GM23338 (cell line): ENCODE measurements around the gene SLC8A1. TPM values are rescaled to one million over a fixed set of nuclear protein-coding genes. Genes with fewer than 3 reads are reported as not detected.

Experiments used
- ATAC-seq: fragments of 200-7000 bp; cut with Tn5 transposase; 3 replicates; pipeline ENCODE4 v1.9.1; 2020
- DNase-seq: peaks from one replicate; pipeline ENCODE4 v3.0.0-alpha.2; 2015; ENCODE audit warnings: low spot score
- H2AFZ ChIP-seq: fragments of 200-600 bp; sonication (generic); 2 replicates; pipeline ENCODE4 v1.8.0; 2016; ENCODE audit warnings: antibody characterized with exemption, mild to moderate bottlenecking, moderate library complexity
- H3F3A ChIP-seq: fragments of 200-600 bp; sonication (generic); replicated peaks from 2 replicates; pipeline ENCODE4 v1.8.0; 2017; ENCODE audit warnings: antibody characterized with exemption, mixed run types, low read depth
- H3K27ac ChIP-seq: fragments of 200-600 bp; sonication (generic); 2 replicates; pipeline ENCODE4 v1.6.1; 2016; ENCODE audit warnings: low read depth
- H3K27me3 ChIP-seq: fragments of 200-600 bp; sonication (generic); 2 replicates; pipeline ENCODE4 v1.8.0; 2016; ENCODE audit warnings: mild to moderate bottlenecking, mixed run types, moderate library complexity; ENCODE audit not compliant: insufficient read depth
- H3K36me3 ChIP-seq: fragments of 200-600 bp; sonication (generic); 2 replicates; pipeline ENCODE4 v1.8.0; 2016; ENCODE audit warnings: mild to moderate bottlenecking; ENCODE audit not compliant: insufficient read depth
- H3K4me1 ChIP-seq: fragments of 200-600 bp; sonication (generic); 2 replicates; pipeline ENCODE4 v1.8.0; 2016; ENCODE audit warnings: mild to moderate bottlenecking, moderate library complexity; ENCODE audit not compliant: insufficient read depth
- H3K4me2 ChIP-seq: fragments of 200-600 bp; sonication (generic); 2 replicates; pipeline ENCODE4 v1.7.1; 2017; ENCODE audit warnings: mixed run types
- H3K4me3 ChIP-seq: fragments of 200-600 bp; sonication (generic); 2 replicates; pipeline ENCODE4 v1.6.1; 2016; ENCODE audit warnings: mixed run types
- H3K79me2 ChIP-seq: fragments of 200-600 bp; sonication (generic); replicated peaks from 2 replicates; pipeline ENCODE4 v1.8.0; 2017; ENCODE audit warnings: mild to moderate bottlenecking; ENCODE audit not compliant: insufficient read depth
- H3K9me2 ChIP-seq: fragments of 200-600 bp; sonication (generic); 2 replicates; pipeline ENCODE4 v1.8.0; 2017; ENCODE audit not compliant: insufficient read depth
- H4K20me1 ChIP-seq: fragments of 200-600 bp; sonication (generic); replicated peaks from 2 replicates; pipeline ENCODE4 v1.8.0; 2017; ENCODE audit warnings: mild to moderate bottlenecking; ENCODE audit not compliant: insufficient read depth
- H3K27ac Mint-ChIP-seq: 2 replicates; pipeline ENCODE4 v1.8.0; 2020; ENCODE audit warnings: inconsistent platforms, mild to moderate bottlenecking, moderate library complexity, mixed read lengths
- H3K27me3 Mint-ChIP-seq: 3 replicates; pipeline ENCODE4 v1.8.0; 2022; ENCODE audit warnings: low read depth, mild to moderate bottlenecking, moderate library complexity, mixed read lengths, inconsistent platforms; ENCODE audit not compliant: insufficient read depth, poor library complexity
- H3K36me3 Mint-ChIP-seq: 3 replicates; pipeline ENCODE4 v1.8.0; 2021; ENCODE audit warnings: low read depth, mild to moderate bottlenecking, inconsistent platforms, moderate library complexity, mixed read lengths
- H3K4me1 Mint-ChIP-seq: 3 replicates; pipeline ENCODE4 v1.8.0; 2020; ENCODE audit warnings: mild to moderate bottlenecking, inconsistent platforms, mixed read lengths
- H3K4me3 Mint-ChIP-seq: 3 replicates; pipeline ENCODE4 v1.8.0; 2021; ENCODE audit warnings: moderate library complexity, mild to moderate bottlenecking, inconsistent platforms, mixed read lengths
- H3K9me3 Mint-ChIP-seq: 3 replicates; pipeline ENCODE4 v1.8.0; 2020; ENCODE audit warnings: moderate library complexity, mild to moderate bottlenecking, inconsistent platforms, mixed read lengths
- CREB1 ChIP-seq: fragments of 250-450 bp; sonication (Bioruptor Pico); IDR thresholded peaks from 2 replicates; pipeline ENCODE4 v1.5.0; 2020; ENCODE audit warnings: low read depth, mild to moderate bottlenecking, moderate library complexity
- CTCF ChIP-seq, 2 experiments: fragments of 200-600 bp in 1 of 2; sonication (generic) in 1 of 2; conservative IDR thresholded peaks; 2 replicates each; pipeline versions ENCODE4 v1.5.1 to v1.6.1; 2016 to 2017; ENCODE audit warnings: antibody characterized with exemption in 2 of 2, low read depth in 2 of 2, mild to moderate bottlenecking in 2 of 2, moderate library complexity in 1 of 2
- ETS1 ChIP-seq: IDR thresholded peaks from 2 replicates; pipeline ENCODE4 v1.6.1; 2016; ENCODE audit warnings: antibody characterized with exemption
- EZH2 ChIP-seq: fragments of 200-600 bp; sonication (generic); IDR thresholded peaks from one replicate; pipeline ENCODE4 v1.8.0; 2017; ENCODE audit warnings: antibody characterized with exemption, mild to moderate bottlenecking, low read depth; ENCODE audit not compliant: unreplicated experiment
- EZH2phosphoT487 ChIP-seq: fragments of 200-600 bp; sonication (generic); IDR thresholded peaks from one replicate; pipeline ENCODE4 v1.8.1; 2018; ENCODE audit warnings: antibody characterized with exemption; ENCODE audit not compliant: unreplicated experiment
- JUNB ChIP-seq: IDR thresholded peaks from one replicate; pipeline ENCODE4 v1.6.1; 2016; ENCODE audit warnings: antibody characterized with exemption; ENCODE audit not compliant: unreplicated experiment
- NANOG ChIP-seq: IDR thresholded peaks from 2 replicates; pipeline ENCODE4 v1.6.1; 2016; ENCODE audit warnings: antibody characterized with exemption, borderline replicate concordance
- POLR2AphosphoS5 ChIP-seq: IDR thresholded peaks from 2 replicates; pipeline ENCODE4 v1.6.1; 2016; ENCODE audit warnings: antibody characterized with exemption, low read depth
- STAT1 ChIP-seq: IDR thresholded peaks from one replicate; pipeline ENCODE4 v1.6.1; 2016; ENCODE audit warnings: antibody characterized with exemption; ENCODE audit not compliant: unreplicated experiment
- ZNF114 ChIP-seq: fragments of 250-450 bp; sonication (Bioruptor Pico); IDR thresholded peaks from 2 replicates; pipeline ENCODE4 v1.5.0; 2020; ENCODE audit warnings: mild to moderate bottlenecking, moderate library complexity
- ZNF331 ChIP-seq: fragments of 250-450 bp; sonication (Bioruptor Pico); IDR thresholded peaks from 2 replicates; pipeline ENCODE4 v1.5.0; 2020; ENCODE audit warnings: low read depth, mild to moderate bottlenecking, moderate library complexity
- ZNF462 ChIP-seq: fragments of 250-450 bp; sonication (Bioruptor Pico); IDR thresholded peaks from 2 replicates; pipeline ENCODE4 v1.5.0; 2020; ENCODE audit warnings: mild to moderate bottlenecking, moderate library complexity
- polyA plus RNA-seq: library from polyadenylated mRNA; unstranded; fragments of >200 nt; fragmentation: Nextera tagmentation; extraction: Ambion mirVana; gene quantifications from 2 replicates; pipeline ENCODE4 v1.2.1, GENCODE V29; 2016
- total RNA-seq: library from RNA; depleted of rRNA; stranded (reverse); fragments of >200 nt; shearing (Covaris generic); gene quantifications from 2 replicates; pipeline ENCODE4 v1.2.3, GENCODE V29; 2014
- TF ChIP-seq, protein P1 (sequence below): IDR thresholded peaks from one replicate; pipeline ENCODE4 v1.6.1; 2018; ENCODE audit warnings: antibody characterized with exemption; ENCODE audit not compliant: unreplicated experiment

The SLC8A1 gene
- total and polyA plus RNA-seq, 2 experiments from 2014 or later = 2.5 to 3.3 TPM

- Histone ChIP-seq H3K27me3 (no peaks in the 10 kb centered on the region), H4K20me1 (no peaks in the 10 kb centered on the region), H2AFZ (no peak overlapping the region), H3K4me1 (no peaks in the 10 kb centered on the region), H3K27ac (no peak overlapping the region), H3K9me2 (0 out of 2 replicates have a peak, but pooled peaks cover 6% of the 10 kb centered on the region), H3K4me2 (no peak overlapping the region), H3K36me3 (no peaks in the 10 kb centered on the region), H3K79me2 (no peaks in the 10 kb centered on the region), H3F3A (no peaks in the 10 kb centered on the region), H3K4me3 (no peak overlapping the region)
- Mint-ChIP-seq H3K27ac (no peak overlapping the region), H3K27me3 (no peaks in the 10 kb centered on the region), H3K9me3 (no peaks in the 10 kb centered on the region), H3K4me3 (no peak overlapping the region), H3K36me3 (no peaks in the 10 kb centered on the region), H3K4me1 (no peaks in the 10 kb centered on the region)
- ATAC-seq (no peak), DNase-seq (no peak)
- TF ChIP-seq, protein P1, sequence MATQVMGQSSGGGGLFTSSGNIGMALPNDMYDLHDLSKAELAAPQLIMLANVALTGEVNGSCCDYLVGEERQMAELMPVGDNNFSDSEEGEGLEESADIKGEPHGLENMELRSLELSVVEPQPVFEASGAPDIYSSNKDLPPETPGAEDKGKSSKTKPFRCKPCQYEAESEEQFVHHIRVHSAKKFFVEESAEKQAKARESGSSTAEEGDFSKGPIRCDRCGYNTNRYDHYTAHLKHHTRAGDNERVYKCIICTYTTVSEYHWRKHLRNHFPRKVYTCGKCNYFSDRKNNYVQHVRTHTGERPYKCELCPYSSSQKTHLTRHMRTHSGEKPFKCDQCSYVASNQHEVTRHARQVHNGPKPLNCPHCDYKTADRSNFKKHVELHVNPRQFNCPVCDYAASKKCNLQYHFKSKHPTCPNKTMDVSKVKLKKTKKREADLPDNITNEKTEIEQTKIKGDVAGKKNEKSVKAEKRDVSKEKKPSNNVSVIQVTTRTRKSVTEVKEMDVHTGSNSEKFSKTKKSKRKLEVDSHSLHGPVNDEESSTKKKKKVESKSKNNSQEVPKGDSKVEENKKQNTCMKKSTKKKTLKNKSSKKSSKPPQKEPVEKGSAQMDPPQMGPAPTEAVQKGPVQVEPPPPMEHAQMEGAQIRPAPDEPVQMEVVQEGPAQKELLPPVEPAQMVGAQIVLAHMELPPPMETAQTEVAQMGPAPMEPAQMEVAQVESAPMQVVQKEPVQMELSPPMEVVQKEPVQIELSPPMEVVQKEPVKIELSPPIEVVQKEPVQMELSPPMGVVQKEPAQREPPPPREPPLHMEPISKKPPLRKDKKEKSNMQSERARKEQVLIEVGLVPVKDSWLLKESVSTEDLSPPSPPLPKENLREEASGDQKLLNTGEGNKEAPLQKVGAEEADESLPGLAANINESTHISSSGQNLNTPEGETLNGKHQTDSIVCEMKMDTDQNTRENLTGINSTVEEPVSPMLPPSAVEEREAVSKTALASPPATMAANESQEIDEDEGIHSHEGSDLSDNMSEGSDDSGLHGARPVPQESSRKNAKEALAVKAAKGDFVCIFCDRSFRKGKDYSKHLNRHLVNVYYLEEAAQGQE = no peak
- no peak for TF ChIP-seq JUNB
- TF ChIP-seq NANOG = no peak
- TF ChIP-seq STAT1 = no peak
- no peak for TF ChIP-seq CTCF (conservative IDR thresholded peaks at IDR 0.05; ENCODE audit: low read depth in 2 of 2)
- TF ChIP-seq CREB1 (CRISPR knock-in tag) = no peak
- TF ChIP-seq POLR2AphosphoS5 = no peak
- no peak for TF ChIP-seq ZNF331
- TF ChIP-seq EZH2 = no peak
- no peak for TF ChIP-seq ETS1
- no peak for TF ChIP-seq ZNF462 (CRISPR knock-in tag)
- TF ChIP-seq ZNF114 (CRISPR knock-in tag) = no peak
- TF ChIP-seq EZH2phosphoT487 = no peak
Observed at GRCh38 chr2:40127146-40127545, 324.7 kb downstream of the SLC8A1 start.
